GM18526 (cell line): ENCODE data around the gene BAIAP3.

Source experiments
- POLR2A ChIP-seq: IDR thresholded peaks from 3 replicates; pipeline ENCODE4 v1.6.1; 2011; ENCODE audit not compliant: insufficient read length; ENCODE audit errors: extremely low read depth

The BAIAP3 gene

DNA sequence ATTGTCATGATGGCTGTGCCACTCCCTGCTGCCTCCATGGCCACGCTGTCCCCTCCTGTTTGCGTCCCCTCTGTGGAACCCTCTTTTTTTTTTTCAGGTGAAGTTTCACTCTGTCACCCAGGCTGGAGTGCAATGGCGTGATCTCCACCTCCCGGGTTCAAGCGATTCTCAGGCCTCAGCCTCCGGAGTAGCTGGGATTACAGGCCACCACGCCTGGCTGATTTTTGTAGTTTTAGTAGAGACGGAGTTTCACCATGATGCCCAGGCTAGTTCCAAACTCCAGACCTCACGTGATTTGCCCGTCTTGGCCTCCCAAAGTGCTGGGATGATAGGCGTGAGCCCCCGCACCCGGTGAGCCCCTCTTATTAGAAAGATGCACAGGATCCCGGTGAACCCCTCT lies 35.0 kb upstream of the BAIAP3 start:
- TF ChIP-seq POLR2A: no peak

GRCh38 chr16:1299012-1299867 lies 34.2 kb upstream of the BAIAP3 start:
- no peak for TF ChIP-seq POLR2A

DNA sequence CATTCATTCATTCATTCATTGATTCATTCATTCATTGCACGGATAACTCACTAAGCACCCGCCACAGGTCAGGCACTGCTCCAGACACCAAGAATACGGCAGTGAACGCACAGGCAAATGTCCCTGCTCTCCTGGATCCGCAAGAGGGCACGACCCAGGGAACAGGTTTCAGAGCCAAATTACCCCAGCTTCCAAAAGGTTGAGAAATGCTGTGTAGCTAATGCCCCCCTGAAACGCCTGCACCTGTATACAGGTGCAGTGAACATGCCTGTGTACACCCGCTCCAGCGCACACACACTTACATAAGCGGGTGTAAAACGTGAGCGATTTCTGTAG lies 33.6 kb upstream of the BAIAP3 start:
- no peak for TF ChIP-seq POLR2A

DNA sequence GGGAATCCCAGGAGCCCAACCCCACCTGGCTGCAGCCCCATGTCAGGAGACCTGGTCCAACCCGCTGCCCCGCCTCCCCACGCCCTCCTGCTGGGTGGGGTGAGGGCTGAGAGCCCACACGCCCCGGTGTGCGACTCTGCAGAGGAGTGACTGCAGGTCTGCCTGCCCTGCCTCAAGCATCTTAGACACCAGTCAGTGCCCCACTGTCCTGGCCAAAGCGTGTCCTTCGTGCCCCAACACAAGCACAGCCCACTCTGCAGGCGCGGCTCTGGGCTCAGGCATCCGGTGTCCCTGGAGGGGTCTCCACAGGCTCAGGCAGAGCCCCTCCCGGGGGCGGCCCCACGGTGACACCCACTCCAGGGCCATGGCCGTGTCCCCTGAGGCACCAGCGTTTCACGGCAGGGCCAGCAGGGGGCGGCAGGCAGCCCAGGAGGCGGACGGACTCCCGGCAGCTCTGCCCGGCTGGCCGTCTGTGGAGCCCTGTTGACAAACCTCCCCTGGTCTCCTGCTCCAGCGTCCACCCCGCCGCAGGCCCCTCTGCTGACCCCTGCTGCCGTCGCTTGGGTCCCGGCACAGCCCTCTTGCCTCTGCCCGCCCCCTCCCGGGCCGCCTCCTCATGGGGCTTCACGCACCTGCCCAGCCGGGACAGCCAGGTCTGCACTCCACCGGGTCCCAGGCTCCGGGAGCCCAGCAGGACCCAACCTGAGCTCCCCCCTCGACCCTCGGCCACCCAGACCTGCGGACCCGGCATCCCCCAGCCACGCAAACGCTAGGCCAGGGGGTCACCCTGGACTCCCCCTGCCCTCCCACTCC lies 32.6 kb upstream of the BAIAP3 start:
- TF ChIP-seq POLR2A: no peak

- TF ChIP-seq POLR2A: no peak
Measured at GRCh38 chr16:1301562-1301961, 31.9 kb upstream of the BAIAP3 start.

DNA sequence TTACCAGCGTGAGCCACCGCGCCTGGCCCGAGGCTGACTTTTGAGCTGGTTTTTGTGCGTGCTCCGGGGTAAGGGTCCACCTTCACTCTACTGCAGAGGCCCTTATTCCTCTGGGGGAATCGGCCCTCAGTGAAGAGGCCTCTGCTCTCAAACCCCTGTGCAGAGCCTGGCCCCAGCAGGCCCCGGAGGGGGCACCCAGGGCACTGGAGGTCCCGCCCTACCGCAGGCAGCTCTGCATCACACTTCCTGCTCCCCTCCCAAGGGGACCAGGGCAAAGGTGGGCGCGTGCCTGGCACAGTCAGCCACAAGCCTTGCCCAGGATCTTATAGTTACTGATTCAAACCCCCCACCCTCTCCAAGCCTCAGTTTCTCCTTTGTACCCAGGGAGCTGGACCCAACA lies 27.6 kb upstream of the BAIAP3 start:
- TF ChIP-seq POLR2A: no peak

- no peak for TF ChIP-seq POLR2A
Measured at GRCh38 chr16:1306334-1306733, 27.1 kb upstream of the BAIAP3 start.

- peak; percentile 63 for TF ChIP-seq POLR2A
Measured at GRCh38 chr16:1308036-1308976, 25.1 kb upstream of the BAIAP3 start.

DNA sequence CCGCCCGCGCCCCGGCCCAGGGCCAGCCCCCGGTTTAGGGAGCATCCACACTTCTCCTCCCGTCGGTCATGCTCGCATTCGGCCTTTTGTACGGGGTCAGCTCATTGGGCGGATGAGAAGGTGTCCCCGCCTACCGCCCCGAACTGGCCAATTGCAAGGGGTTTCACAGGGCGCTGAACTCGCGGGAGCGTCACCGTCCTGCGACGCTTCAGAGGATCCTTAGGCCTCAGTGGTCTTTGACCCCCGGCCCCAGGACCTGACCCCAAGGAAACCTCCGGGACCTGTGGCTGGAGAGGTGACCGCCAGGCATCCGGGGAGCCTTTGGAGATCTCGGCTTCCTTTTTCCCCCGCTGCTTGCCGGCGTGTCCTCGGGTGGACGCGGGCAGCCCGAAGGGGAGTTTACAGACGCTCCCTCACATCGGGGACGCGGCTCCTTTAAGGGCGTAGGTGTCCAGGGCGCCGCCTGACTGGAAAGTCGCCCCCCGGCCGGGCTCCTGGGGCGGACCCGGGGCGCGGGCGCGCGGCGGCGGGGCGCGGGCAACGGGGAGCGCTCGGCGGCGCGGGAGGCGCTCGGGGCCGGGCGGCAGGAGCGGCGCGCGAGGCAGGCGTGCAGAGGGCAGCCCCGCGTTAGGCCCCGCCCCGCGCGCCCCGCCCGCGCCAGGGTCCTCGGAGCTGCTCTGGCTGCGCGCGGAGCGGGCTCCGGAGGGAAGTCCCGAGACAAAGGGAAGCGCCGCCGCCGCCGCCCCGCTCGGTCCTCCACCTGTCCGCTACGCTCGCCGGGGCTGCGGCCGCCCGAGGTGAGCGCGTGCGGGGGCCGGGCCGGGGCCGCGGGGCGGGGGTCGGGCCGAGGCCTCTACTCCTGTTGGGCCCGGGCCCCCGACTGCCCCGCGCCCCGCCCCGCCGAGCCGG lies 24.2 kb upstream of the BAIAP3 start, which contains the start of gene UBE2I:
Gene UBE2I (plus strand): TSS at position 660 of the 909 bp plus-strand sequence. CDS start 4,395 bp downstream, outside the sequence.
- TF ChIP-seq POLR2A: peak; percentile 69

GRCh38 chr16:1309888-1310831 lies 23.3 kb upstream of the BAIAP3 start:
- no peak for TF ChIP-seq POLR2A

- TF ChIP-seq POLR2A: no peak
Measured at GRCh38 chr16:1310832-1311200, 22.6 kb upstream of the BAIAP3 start.

- TF ChIP-seq POLR2A: no peak
Measured at GRCh38 chr16:1311212-1311737, 22.2 kb upstream of the BAIAP3 start.

DNA sequence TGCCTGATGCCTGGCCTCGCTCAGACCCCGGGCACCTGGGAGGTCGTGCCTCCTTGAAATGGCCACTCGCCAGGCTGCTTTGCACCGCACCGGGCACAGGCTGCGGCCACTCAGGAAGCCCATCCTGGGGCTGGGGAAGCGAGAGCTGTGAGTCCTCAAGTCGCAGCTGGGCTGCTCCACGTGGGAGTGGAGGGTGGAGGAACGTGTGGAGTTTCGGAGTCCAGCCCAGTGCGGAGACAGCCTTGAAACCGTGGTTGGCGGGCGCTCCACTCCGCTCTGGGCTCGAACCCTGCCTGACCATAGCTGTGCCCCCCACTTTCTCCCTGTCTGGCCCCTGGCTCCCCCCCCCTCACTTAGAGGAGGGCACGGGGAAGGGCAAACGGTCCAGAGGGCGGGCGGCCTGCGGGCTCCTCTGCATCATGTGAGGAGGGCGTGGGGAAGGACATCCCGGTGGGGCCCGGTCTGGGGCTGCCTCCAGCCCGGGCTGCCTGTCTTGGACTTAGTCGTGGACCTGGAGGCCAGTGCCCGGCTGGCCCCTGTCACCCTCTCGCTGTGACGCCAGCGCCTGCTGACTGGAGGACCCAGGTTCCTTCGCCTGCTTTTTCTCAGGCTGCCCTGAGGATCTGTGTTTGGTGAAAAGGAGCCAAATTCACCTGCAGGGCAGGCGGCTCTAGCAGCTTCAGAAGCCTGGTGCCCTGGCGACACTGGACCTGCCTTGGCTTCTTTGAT lies 21.5 kb upstream of the BAIAP3 start:
- no peak for TF ChIP-seq POLR2A

DNA sequence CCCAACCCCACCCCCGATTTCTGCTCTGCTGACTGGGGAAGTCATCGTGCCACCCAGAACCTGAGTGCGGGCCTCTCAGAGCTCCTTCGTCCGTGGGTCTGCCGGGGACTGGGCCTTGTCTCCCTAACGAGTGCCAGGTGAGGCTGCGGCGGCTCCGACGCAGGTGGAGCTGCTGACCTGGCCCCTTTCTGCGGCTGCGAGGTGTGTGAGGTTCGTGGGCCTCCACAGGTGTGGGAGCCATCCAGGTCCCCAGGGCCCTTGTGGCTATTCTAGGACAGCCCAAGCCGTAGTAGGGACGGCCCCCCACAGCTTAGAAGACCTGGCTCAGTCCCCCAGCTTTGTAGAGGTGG lies 21.0 kb upstream of the BAIAP3 start:
- no peak for TF ChIP-seq POLR2A
